ENCODE data around the gene COQ4. TPM values are rescaled to one million over a fixed set of nuclear protein-coding genes. Genes with fewer than 3 reads are reported as not detected.

Gene COQ4
- total RNA-seq, 2 experiments from 2014 or later: 27.8 to 29.6 TPM

- Mint-ChIP-seq H3K27ac (peak overlapping the region; percentile 2), H3K27me3 (ENCODE audit: low read depth) (no peaks in the 10 kb centered on the region), H3K4me1 (ENCODE audit: low read depth) (no peaks in the 10 kb centered on the region), H3K9me3 (no peaks in the 10 kb centered on the region), H3K36me3 (ENCODE audit: low read depth) (peaks cover 18% of the 10 kb centered on the region), H3K4me3 (no peak overlapping the region)
- CTCF ChIA-PET: interaction anchor here (1.0 kb wide), 1 partner anchor 8 kb away, joined by 4 read pairs; no protein-coding TSS in a partner anchor
- intact Hi-C loops (cut with micrococcal nuclease): loop anchor here (10.0 kb wide), 1 partner anchor 1475 kb away; the partner anchor contains the start of gene TOR1A
- no peak for DNase-seq
Measured at GRCh38 chr9:128349772-128350171, 27.1 kb downstream of the COQ4 start.

DNA sequence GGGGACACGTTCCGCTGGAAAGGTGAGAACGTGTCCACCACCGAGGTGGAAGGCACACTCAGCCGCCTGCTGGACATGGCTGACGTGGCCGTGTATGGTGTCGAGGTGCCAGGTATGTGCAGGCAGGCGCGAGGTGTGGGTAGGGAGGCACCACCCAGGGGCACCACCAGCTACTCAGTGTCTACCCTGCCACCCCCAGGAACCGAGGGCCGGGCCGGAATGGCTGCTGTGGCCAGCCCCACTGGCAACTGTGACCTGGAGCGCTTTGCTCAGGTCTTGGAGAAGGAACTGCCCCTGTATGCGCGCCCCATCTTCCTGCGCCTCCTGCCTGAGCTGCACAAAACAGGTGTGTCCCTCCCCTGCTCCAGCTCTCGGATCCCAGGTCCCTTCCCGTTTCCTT is 32.8 kb downstream of the COQ4 start:
- intact Hi-C loops (cut with micrococcal nuclease): no loop called here
- H3K9me3 Mint-ChIP-seq: no peaks in the 10 kb centered on the region
- no peaks in the 10 kb centered on the region for H3K4me1 Mint-ChIP-seq (ENCODE audit: low read depth)
- no peaks in the 10 kb centered on the region for H3K27me3 Mint-ChIP-seq (ENCODE audit: low read depth)
- CTCF ChIA-PET: no interaction called here
- no peak for DNase-seq
- H3K4me3 Mint-ChIP-seq: no peak overlapping the region
- no peak overlapping the region for H3K27ac Mint-ChIP-seq
- H3K36me3 Mint-ChIP-seq (ENCODE audit: low read depth): peaks cover 13% of the 10 kb centered on the region

DNA sequence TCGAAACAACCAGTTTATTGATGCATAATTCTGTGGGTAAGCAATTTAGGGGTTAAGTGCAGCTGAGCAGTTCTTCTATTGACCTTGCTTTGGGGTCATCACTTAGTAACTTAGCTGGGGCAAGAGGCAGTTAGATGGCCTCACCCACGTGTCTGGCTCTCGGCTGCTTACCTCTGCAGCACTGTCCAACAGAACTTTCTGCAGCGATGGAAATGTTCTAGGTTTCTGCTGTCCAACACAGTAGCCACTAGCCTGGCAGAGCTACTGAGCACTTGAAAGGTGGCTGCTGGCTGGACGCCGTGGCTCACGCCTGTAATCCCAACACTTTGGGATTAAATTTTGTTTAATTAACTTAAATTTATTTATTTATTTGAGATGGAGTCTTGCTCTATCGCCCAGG is 35.5 kb downstream of the COQ4 start:
- Mint-ChIP-seq H3K27ac (no peak overlapping the region), H3K4me3 (no peak overlapping the region), H3K9me3 (no peaks in the 10 kb centered on the region), H3K4me1 (ENCODE audit: low read depth) (peaks cover 16% of the 10 kb centered on the region), H3K36me3 (ENCODE audit: low read depth) (peaks cover 7% of the 10 kb centered on the region), H3K27me3 (ENCODE audit: low read depth) (no peaks in the 10 kb centered on the region)
- intact Hi-C loops (cut with micrococcal nuclease): no loop called here
- CTCF ChIA-PET: interaction anchor here (0.6 kb wide), 1 partner anchor 342 kb away, joined by 3 read pairs; no protein-coding TSS in a partner anchor
- no peak for DNase-seq

DNA sequence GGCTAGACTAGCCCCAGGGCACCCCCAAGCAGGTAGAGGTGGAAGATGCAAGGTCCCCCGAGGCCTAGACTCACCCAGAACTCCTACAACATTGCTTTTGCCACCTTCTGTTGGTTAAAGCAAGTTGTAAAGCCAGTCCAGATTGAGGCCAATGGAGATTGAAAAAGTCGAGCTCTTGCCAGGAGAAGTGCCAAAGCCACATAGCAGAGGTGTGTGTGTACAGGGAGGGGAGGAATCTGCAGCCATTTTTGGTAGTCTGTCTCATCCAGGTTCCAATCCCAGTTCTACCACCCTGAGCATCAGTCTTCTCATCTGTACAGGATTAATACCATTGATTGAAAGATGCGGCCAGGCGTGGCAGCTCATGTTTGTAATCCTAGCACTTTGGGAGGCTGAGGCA is 36.2 kb downstream of the COQ4 start:
- H3K4me3 Mint-ChIP-seq: no peak overlapping the region
- H3K4me1 Mint-ChIP-seq (ENCODE audit: low read depth): peaks cover 16% of the 10 kb centered on the region
- H3K36me3 Mint-ChIP-seq (ENCODE audit: low read depth): peaks cover 7% of the 10 kb centered on the region
- CTCF ChIA-PET: interaction anchor here (0.6 kb wide), 1 partner anchor 78 kb away, joined by 3 read pairs; no protein-coding TSS in a partner anchor
- intact Hi-C loops (cut with micrococcal nuclease): no loop called here
- H3K9me3 Mint-ChIP-seq: no peaks in the 10 kb centered on the region
- H3K27me3 Mint-ChIP-seq (ENCODE audit: low read depth): no peaks in the 10 kb centered on the region
- H3K27ac Mint-ChIP-seq: no peak overlapping the region
- no peak for DNase-seq

- CTCF ChIA-PET: interaction anchor here (0.5 to 3.8 kb wide), 5 partner anchors 10 to 73 kb away, joined by 3 to 28 read pairs (median 9); partner anchors contain the start of gene URM1
- Mint-ChIP-seq H3K4me1 (ENCODE audit: low read depth) (peaks cover 28% of the 10 kb centered on the region), H3K27ac (no peak overlapping the region)
Measured at GRCh38 chr9:128360826-128361225, 38.2 kb downstream of the COQ4 start.

DNA sequence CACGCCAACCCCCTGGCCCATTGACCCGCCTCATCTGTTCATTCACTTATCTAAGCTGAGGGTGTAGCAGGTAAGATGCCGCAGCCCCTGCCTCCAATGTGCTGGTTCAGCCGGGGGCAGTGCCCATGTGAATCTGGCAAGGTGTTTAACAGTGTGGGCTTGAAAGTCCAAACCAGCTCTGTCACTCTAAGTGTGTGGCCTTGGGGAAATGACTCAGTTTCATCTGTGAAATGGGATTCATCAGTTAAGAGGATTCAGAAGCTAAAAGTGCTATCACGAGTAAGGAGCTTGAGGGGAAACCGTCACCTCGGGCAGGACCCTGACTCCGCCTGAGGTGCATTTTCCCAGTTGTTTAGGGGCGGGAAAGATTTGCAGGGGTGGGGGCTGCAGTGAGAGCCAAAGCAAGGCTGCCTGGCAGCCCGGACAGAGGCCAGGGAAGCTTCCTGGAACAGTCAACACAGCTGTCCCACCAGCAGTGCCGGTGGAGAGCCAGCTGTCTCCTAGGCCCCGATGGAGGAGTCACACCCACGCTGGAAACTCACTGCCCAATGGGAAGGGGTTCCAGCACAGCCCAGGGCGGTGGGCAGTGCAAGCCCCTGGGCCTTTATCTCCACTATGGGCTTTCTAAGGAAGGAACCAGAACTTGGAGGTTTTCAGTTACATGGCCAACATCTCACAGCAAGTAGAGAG is 38.8 kb downstream of the COQ4 start:
- Mint-ChIP-seq H3K27ac (peak overlapping the region; percentile 61), H3K9me3 (no peaks in the 10 kb centered on the region), H3K27me3 (ENCODE audit: low read depth) (no peaks in the 10 kb centered on the region), H3K4me1 (ENCODE audit: low read depth) (peaks cover 28% of the 10 kb centered on the region), H3K36me3 (ENCODE audit: low read depth) (no peaks in the 10 kb centered on the region), H3K4me3 (peak overlapping the region; percentile 67)
- intact Hi-C loops (cut with micrococcal nuclease): loop anchor here (5.0 kb wide), 1 partner anchor 191 kb away; the partner anchor contains the start of gene SPTAN1
- no peak for DNase-seq
- CTCF ChIA-PET: interaction anchor here (0.5 to 3.8 kb wide), 15 partner anchors 9 to 236 kb away, joined by 3 to 28 read pairs (median 4); partner anchors contain the start of genes CERCAM and URM1

More at GRCh38 chr9:128360826-128361225, 38.2 kb downstream of the COQ4 start:
- Mint-ChIP-seq H3K4me3 (no peak overlapping the region), H3K27me3 (ENCODE audit: low read depth) (no peaks in the 10 kb centered on the region), H3K9me3 (no peaks in the 10 kb centered on the region), H3K36me3 (ENCODE audit: low read depth) (peaks cover 4% of the 10 kb centered on the region)
- DNase-seq: no peak
- intact Hi-C loops (cut with micrococcal nuclease): loop anchor here (5.0 kb wide), 1 partner anchor 191 kb away; the partner anchor contains the start of gene SPTAN1

DNA sequence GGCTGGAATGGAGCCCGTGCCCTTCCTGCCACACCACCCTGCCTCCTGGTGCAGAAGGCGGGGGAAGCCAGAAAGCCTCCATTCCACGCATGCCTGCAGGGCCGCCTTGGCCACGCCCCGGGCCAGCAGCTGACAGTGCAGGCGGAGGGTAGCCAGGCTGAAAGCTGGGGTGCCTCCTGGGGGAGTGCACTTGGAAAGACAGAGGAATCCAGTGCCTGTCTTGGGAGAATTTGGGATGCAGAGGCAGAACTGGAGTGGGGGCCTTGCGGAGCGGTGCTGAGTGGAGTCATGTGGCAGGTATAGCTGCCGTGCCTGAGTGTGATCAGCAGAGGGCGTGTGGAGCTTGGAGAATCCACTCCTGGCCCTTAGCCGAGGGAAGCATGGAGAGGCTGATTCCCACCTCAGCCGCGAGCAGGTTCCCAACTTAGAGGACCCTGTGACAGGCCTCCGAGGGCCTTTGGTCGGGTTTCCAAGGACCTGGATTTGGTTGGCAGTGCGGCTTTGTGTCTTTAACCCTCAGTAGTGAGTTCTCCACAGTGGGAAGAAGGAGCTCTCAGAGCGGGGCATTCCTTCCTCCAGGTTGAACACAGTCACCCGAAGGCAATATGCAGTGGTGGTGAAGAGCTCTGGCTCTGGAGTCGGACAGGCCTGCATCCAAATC is 39.5 kb downstream of the COQ4 start:
- Mint-ChIP-seq H3K4me3 (peak overlapping the region; percentile 67), H3K36me3 (ENCODE audit: low read depth) (no peaks in the 10 kb centered on the region), H3K27me3 (ENCODE audit: low read depth) (no peaks in the 10 kb centered on the region), H3K4me1 (ENCODE audit: low read depth) (peaks cover 28% of the 10 kb centered on the region), H3K27ac (peak overlapping the region; percentile 61), H3K9me3 (no peaks in the 10 kb centered on the region)
- intact Hi-C loops (cut with micrococcal nuclease): loop anchor here (1.0 to 5.0 kb wide), 3 partner anchors 9 to 190 kb away; partner anchors contain the start of genes SPTAN1 and URM1
- peak; percentile 86 for DNase-seq
- CTCF ChIA-PET: interaction anchor here (0.6 to 3.8 kb wide), 22 partner anchors 9 to 235 kb away, joined by 3 to 28 read pairs (median 4); partner anchors contain the start of genes CERCAM, GLE1 and URM1

- DNase-seq: no peak
- Mint-ChIP-seq H3K36me3 (ENCODE audit: low read depth) (no peaks in the 10 kb centered on the region), H3K27ac (no peak overlapping the region), H3K4me3 (no peak overlapping the region), H3K27me3 (ENCODE audit: low read depth) (no peaks in the 10 kb centered on the region), H3K4me1 (ENCODE audit: low read depth) (peaks cover 28% of the 10 kb centered on the region), H3K9me3 (no peaks in the 10 kb centered on the region)
- CTCF ChIA-PET: interaction anchor here (0.6 to 3.8 kb wide), 19 partner anchors 8 to 234 kb away, joined by 3 to 28 read pairs (median 4); partner anchors contain the start of genes CERCAM, CIZ1, GLE1 and URM1
- intact Hi-C loops (cut with micrococcal nuclease): loop anchor here (1.0 to 5.0 kb wide), 3 partner anchors 9 to 190 kb away; partner anchors contain the start of genes SPTAN1 and URM1
Measured at GRCh38 chr9:128362774-128363173, 40.1 kb downstream of the COQ4 start.

- Mint-ChIP-seq H3K27me3 (ENCODE audit: low read depth) (no peaks in the 10 kb centered on the region), H3K4me3 (no peak overlapping the region), H3K36me3 (ENCODE audit: low read depth) (no peaks in the 10 kb centered on the region), H3K9me3 (no peaks in the 10 kb centered on the region), H3K27ac (no peak overlapping the region), H3K4me1 (ENCODE audit: low read depth) (peaks cover 33% of the 10 kb centered on the region)
- DNase-seq: no peak
- CTCF ChIA-PET: interaction anchor here (0.6 kb wide), 1 partner anchor 21 kb away, joined by 3 read pairs; no protein-coding TSS in a partner anchor
- intact Hi-C loops (cut with micrococcal nuclease): no loop called here
Measured at GRCh38 chr9:128365525-128365924, 42.9 kb downstream of the COQ4 start.

DNA sequence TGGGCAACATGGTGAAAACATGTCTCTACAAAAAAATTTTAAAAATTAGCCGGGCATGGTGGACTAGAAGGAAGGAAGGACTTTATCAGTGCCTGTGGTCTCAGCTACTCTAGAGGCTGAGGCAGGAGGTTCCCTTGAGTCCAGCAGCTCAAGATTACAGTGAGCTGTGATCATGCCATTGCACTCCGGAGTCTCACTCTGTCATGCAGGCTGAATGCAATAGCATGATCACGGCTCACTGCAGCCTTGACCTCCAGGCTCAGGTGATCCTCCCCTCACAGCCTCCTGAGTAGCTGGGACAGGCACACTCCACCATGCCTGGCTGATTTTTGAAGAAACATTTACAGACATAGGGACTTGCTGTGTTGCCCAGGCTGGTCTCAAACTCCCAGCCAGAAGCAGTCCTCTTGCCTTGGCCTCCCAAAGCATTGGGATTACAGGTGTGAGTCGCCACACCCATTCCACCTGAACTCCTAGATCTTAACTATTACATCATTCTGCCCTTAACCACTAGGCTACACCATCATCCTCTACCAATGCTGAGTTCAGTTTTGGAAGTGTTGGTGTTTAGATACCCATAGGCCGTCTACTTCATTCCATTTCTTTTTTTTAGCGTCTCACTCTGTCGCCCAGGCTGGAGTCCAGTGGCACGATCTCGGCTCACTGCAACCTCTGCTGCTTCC is 46.5 kb downstream of the COQ4 start:
- H3K36me3 Mint-ChIP-seq (ENCODE audit: low read depth): peaks cover 5% of the 10 kb centered on the region
- H3K4me1 Mint-ChIP-seq (ENCODE audit: low read depth): peaks cover 38% of the 10 kb centered on the region
- peak overlapping the region; percentile 32 for H3K4me3 Mint-ChIP-seq
- no peak overlapping the region for H3K27ac Mint-ChIP-seq
- no peak for DNase-seq
- CTCF ChIA-PET: interaction anchor here (1.9 kb wide), 1 partner anchor 42 kb away, joined by 5 read pairs; no protein-coding TSS in a partner anchor
- H3K9me3 Mint-ChIP-seq: no peaks in the 10 kb centered on the region
- intact Hi-C loops (cut with micrococcal nuclease): no loop called here
- no peaks in the 10 kb centered on the region for H3K27me3 Mint-ChIP-seq (ENCODE audit: low read depth)

GRCh38 chr9:128370367-128370751 is 47.7 kb downstream of the COQ4 start:
- H3K27me3 Mint-ChIP-seq (ENCODE audit: low read depth): no peaks in the 10 kb centered on the region
- no peak for DNase-seq
- H3K4me3 Mint-ChIP-seq: peak overlapping the region; percentile 92
- CTCF ChIA-PET: interaction anchor here (0.6 to 2.3 kb wide), 4 partner anchors 9 to 70 kb away, joined by 3 to 28 read pairs (median 5); no protein-coding TSS in a partner anchor
- peak overlapping the region; percentile 92 for H3K27ac Mint-ChIP-seq
- peaks cover 29% of the 10 kb centered on the region for H3K4me1 Mint-ChIP-seq (ENCODE audit: low read depth)
- H3K9me3 Mint-ChIP-seq: no peaks in the 10 kb centered on the region
- H3K36me3 Mint-ChIP-seq (ENCODE audit: low read depth): peaks cover 5% of the 10 kb centered on the region
- intact Hi-C loops (cut with micrococcal nuclease): loop anchor here (2.0 to 5.0 kb wide), 3 partner anchors 86 to 402 kb away; partner anchors contain the start of genes GLE1, ODF2 and ZER1
